WTC11 (cell line): ENCODE measurements around the gene LBHD2. TPM values are rescaled to one million over a fixed set of nuclear protein-coding genes. Genes with fewer than 3 reads are reported as not detected.

Source experiments
- ATAC-seq: fragments of 200-7000 bp; cut with Tn5 transposase; 2 replicates; pipeline ENCODE4 v1.10.0; 2021; ENCODE audit warnings: mild to moderate bottlenecking, moderate library complexity
- CTCF ChIA-PET: fragments of 300-600 bp; sonication (Branson Sonifier 250); formaldehyde crosslinking; loops from one replicate; lab custom pipeline; 2021; ENCODE audit warnings: antibody characterized with exemption; lab: Charles Lee
- POLR2A ChIA-PET: fragments of 350-600 bp; sonication (Branson Sonifier 250); formaldehyde crosslinking; loops from one replicate; lab custom pipeline; 2021; ENCODE audit warnings: antibody characterized with exemption; lab: Charles Lee
- DNase-seq: peaks from one replicate; pipeline ENCODE4 v3.0.0; 2021; ENCODE audit warnings: low spot score
- H3K27ac Mint-ChIP-seq: 2 replicates; pipeline ENCODE4 v1.8.0; 2021; ENCODE audit warnings: mixed read lengths
- H3K27me3 Mint-ChIP-seq: 2 replicates; pipeline ENCODE4 v1.8.0; 2021; ENCODE audit warnings: low read depth, mild to moderate bottlenecking, moderate library complexity, mixed read lengths
- H3K36me3 Mint-ChIP-seq: 2 replicates; pipeline ENCODE4 v1.8.0; 2021; ENCODE audit warnings: mixed read lengths
- H3K4me1 Mint-ChIP-seq: 2 replicates; pipeline ENCODE4 v1.8.0; 2022; ENCODE audit warnings: mixed read lengths
- H3K4me3 Mint-ChIP-seq: 2 replicates; pipeline ENCODE4 v1.8.0; 2021; ENCODE audit warnings: mild to moderate bottlenecking, moderate library complexity, mixed read lengths
- H3K9me3 Mint-ChIP-seq: 2 replicates; pipeline ENCODE4 v1.8.0; 2021; ENCODE audit warnings: mixed read lengths
- AR ChIP-seq: fragments of 250-450 bp; sonication (Bioruptor Pico); IDR thresholded peaks from 2 replicates; pipeline ENCODE4 v1.9.0; 2021; ENCODE audit warnings: mild to moderate bottlenecking
- CBFB ChIP-seq: sonication (generic); formaldehyde crosslinking; IDR thresholded peaks from 2 replicates; pipeline ENCODE4 v1.8.1; 2022; ENCODE audit warnings: mild to moderate bottlenecking, low read depth, missing genetic modification reagents
- CREM ChIP-seq: sonication (generic); formaldehyde crosslinking; IDR thresholded peaks from 2 replicates; pipeline ENCODE4 v1.8.1; 2022; ENCODE audit warnings: mild to moderate bottlenecking, missing genetic modification reagents, moderate library complexity
- ELF4 ChIP-seq: sonication (generic); formaldehyde crosslinking; IDR thresholded peaks from 2 replicates; pipeline ENCODE4 v1.8.1; 2022; ENCODE audit warnings: low read depth, mild to moderate bottlenecking, moderate library complexity, missing genetic modification reagents
- EMX1 ChIP-seq: fragments of 250-450 bp; sonication (Bioruptor Pico); IDR thresholded peaks from 2 replicates; pipeline ENCODE4 v1.8.0; 2021; ENCODE audit warnings: mild to moderate bottlenecking
- FOXJ3 ChIP-seq: sonication (generic); formaldehyde crosslinking; IDR thresholded peaks from 2 replicates; pipeline ENCODE4 v1.9.0; 2021; ENCODE audit warnings: missing genetic modification reagents, mild to moderate bottlenecking, borderline replicate concordance
- HMGXB4 ChIP-seq: sonication (generic); formaldehyde crosslinking; IDR thresholded peaks from 2 replicates; pipeline ENCODE4 v1.8.1; 2023; ENCODE audit warnings: mild to moderate bottlenecking, moderate library complexity, missing genetic modification reagents
- MAX ChIP-seq: sonication (generic); formaldehyde crosslinking; IDR thresholded peaks from 2 replicates; pipeline ENCODE4 v1.8.0; 2022; ENCODE audit warnings: mild to moderate bottlenecking, missing genetic modification reagents
- NR3C1 ChIP-seq: sonication (generic); formaldehyde crosslinking; conservative IDR thresholded peaks from 2 replicates; pipeline ENCODE4 v1.8.1; 2023; ENCODE audit warnings: low read depth, mild to moderate bottlenecking, missing genetic modification reagents
- USF1 ChIP-seq: sonication (generic); formaldehyde crosslinking; IDR thresholded peaks from 2 replicates; pipeline ENCODE4 v1.8.0; 2022; ENCODE audit warnings: mild to moderate bottlenecking, missing genetic modification reagents
- ZNF121 ChIP-seq: sonication (generic); formaldehyde crosslinking; IDR thresholded peaks from 2 replicates; pipeline ENCODE4 v1.8.0; 2023; ENCODE audit warnings: missing genetic modification reagents
- ZNF317 ChIP-seq: sonication (generic); formaldehyde crosslinking; IDR thresholded peaks from 2 replicates; pipeline ENCODE4 v1.8.1; 2023; ENCODE audit warnings: low read depth, mild to moderate bottlenecking, moderate library complexity, missing genetic modification reagents, borderline replicate concordance
- ZNF532 ChIP-seq: fragments of 250-450 bp; sonication (Bioruptor Pico); IDR thresholded peaks from 2 replicates; pipeline ENCODE4 v1.9.0; 2021; ENCODE audit warnings: mild to moderate bottlenecking, borderline replicate concordance
- total RNA-seq: library from RNA; stranded (reverse); gene quantifications from 3 replicates; pipeline ENCODE4 v1.2.3, GENCODE V29; 2021
- TF ChIP-seq, protein P1 (sequence below): fragments of 250-450 bp; sonication (Bioruptor Pico); IDR thresholded peaks from 2 replicates; pipeline ENCODE4 v2.1.2; 2022; ENCODE audit warnings: mild to moderate bottlenecking, moderate library complexity
- TF ChIP-seq, protein P2 (sequence below): fragments of 250-450 bp; sonication (Bioruptor Pico); IDR thresholded peaks from 2 replicates; pipeline ENCODE4 v1.9.0; 2021; ENCODE audit warnings: mild to moderate bottlenecking
- TF ChIP-seq, protein P3 (sequence below): sonication (generic); formaldehyde crosslinking; IDR thresholded peaks from 2 replicates; pipeline ENCODE4 v1.8.1; 2023; ENCODE audit warnings: mild to moderate bottlenecking, missing genetic modification reagents

The LBHD2 gene
- total RNA-seq, 1 experiment from 2014 or later: not detected

GRCh38 chr14:103095210-103095778 is 11.3 kb downstream of the LBHD2 start:
- Mint-ChIP-seq H3K27me3 (peaks cover 10% of the 10 kb centered on the region), H3K27ac (no peak overlapping the region; the same call in 1 of the 2 replicates), H3K9me3 (no peaks in the 10 kb centered on the region), H3K36me3 (no peaks in the 10 kb centered on the region), H3K4me3 (no peak overlapping the region), H3K4me1 (peaks cover 14% of the 10 kb centered on the region)
- ChIA-PET POLR2A (no interaction called here), CTCF (interaction anchor here (1.3 to 3.9 kb wide), 7 partner anchors 9 to 91 kb away, joined by 3 to 65 read pairs (median 6); no protein-coding TSS in a partner anchor)
- DNase-seq (no peak), ATAC-seq (no peak)
- TF ChIP-seq MAX (CRISPR knock-in tag): no peak
- no peak for TF ChIP-seq ZNF317 (CRISPR knock-in tag)
- TF ChIP-seq, protein P1, sequence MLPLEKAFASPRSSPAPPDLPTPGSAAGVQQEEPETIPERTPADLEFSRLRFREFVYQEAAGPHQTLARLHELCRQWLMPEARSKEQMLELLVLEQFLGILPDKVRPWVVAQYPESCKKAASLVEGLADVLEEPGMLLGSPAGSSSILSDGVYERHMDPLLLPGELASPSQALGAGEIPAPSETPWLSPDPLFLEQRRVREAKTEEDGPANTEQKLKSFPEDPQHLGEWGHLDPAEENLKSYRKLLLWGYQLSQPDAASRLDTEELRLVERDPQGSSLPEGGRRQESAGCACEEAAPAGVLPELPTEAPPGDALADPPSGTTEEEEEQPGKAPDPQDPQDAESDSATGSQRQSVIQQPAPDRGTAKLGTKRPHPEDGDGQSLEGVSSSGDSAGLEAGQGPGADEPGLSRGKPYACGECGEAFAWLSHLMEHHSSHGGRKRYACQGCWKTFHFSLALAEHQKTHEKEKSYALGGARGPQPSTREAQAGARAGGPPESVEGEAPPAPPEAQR (CRISPR knock-in tag): no peak
- TF ChIP-seq ZNF121 (CRISPR knock-in tag): no peak
- TF ChIP-seq, protein P2, sequence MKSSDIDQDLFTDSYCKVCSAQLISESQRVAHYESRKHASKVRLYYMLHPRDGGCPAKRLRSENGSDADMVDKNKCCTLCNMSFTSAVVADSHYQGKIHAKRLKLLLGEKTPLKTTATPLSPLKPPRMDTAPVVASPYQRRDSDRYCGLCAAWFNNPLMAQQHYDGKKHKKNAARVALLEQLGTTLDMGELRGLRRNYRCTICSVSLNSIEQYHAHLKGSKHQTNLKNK (CRISPR knock-in tag): no peak
- no peak for TF ChIP-seq CREM (CRISPR knock-in tag)
- TF ChIP-seq AR: no peak
- no peak for TF ChIP-seq NR3C1 (CRISPR knock-in tag)
- no peak for TF ChIP-seq ELF4 (CRISPR knock-in tag)
- no peak for TF ChIP-seq USF1 (CRISPR knock-in tag)

DNA sequence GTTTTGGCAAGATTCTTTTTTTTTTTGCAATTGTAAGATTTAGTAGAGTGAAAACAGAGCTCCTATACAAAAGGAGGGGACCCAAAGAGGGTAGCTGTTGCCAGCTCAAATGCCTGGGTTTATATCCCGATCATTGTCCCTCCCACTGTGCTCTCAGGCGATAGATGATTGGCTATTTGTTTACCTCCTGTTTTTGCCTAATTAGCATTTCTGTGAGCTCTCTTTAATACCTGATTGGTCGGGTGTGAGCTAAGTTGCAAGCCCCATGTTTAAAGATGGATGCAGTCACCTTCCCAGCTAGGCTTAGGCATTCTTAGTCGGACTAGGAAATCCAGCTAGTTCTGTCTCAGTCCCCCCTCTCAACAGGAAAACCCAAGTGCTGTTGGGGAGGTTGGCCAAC is 12.4 kb downstream of the LBHD2 start:
- POLR2A ChIA-PET: interaction anchor here (0.6 kb wide), 3 partner anchors 27 to 177 kb away, joined by 3 to 4 read pairs (median 4); partner anchors contain the start of gene TNFAIP2
- no peak overlapping the region for H3K27ac Mint-ChIP-seq
- CTCF ChIA-PET: interaction anchor here (0.6 to 3.9 kb wide), 13 partner anchors 9 to 404 kb away, joined by 4 to 65 read pairs (median 6); partner anchors contain the start of gene TNFAIP2
- H3K4me3 Mint-ChIP-seq: no peak overlapping the region
- peaks cover 12% of the 10 kb centered on the region for H3K4me1 Mint-ChIP-seq
- H3K27me3 Mint-ChIP-seq: peaks cover 11% of the 10 kb centered on the region
- no peaks in the 10 kb centered on the region for H3K36me3 Mint-ChIP-seq
- ATAC-seq: no peak
- no peak for DNase-seq
- no peaks in the 10 kb centered on the region for H3K9me3 Mint-ChIP-seq
- TF ChIP-seq AR (no peak), CBFB (CRISPR knock-in tag) (no peak), ZNF532 (CRISPR knock-in tag) (no peak), MAX (CRISPR knock-in tag) (no peak), FOXJ3 (CRISPR knock-in tag) (no peak), EMX1 (CRISPR knock-in tag) (no peak), HMGXB4 (CRISPR knock-in tag) (no peak)
- TF ChIP-seq, protein P3, sequence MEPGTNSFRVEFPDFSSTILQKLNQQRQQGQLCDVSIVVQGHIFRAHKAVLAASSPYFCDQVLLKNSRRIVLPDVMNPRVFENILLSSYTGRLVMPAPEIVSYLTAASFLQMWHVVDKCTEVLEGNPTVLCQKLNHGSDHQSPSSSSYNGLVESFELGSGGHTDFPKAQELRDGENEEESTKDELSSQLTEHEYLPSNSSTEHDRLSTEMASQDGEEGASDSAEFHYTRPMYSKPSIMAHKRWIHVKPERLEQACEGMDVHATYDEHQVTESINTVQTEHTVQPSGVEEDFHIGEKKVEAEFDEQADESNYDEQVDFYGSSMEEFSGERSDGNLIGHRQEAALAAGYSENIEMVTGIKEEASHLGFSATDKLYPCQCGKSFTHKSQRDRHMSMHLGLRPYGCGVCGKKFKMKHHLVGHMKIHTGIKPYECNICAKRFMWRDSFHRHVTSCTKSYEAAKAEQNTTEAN (CRISPR knock-in tag): no peak
